H1 (cell line): ENCODE results near the gene IFI30. TPM values are rescaled to one million over a fixed set of nuclear protein-coding genes. Genes with fewer than 3 reads are reported as not detected.

Experiments
- CEBPB ChIP-seq: IDR thresholded peaks from 2 replicates; pipeline ENCODE4 v1.6.1; 2012; ENCODE audit warnings: low read depth, low read length
- CHD1 ChIP-seq: IDR thresholded peaks from 2 replicates; pipeline ENCODE4 v1.6.1; 2012; ENCODE audit warnings: low read depth, low read length, improper control_type of control experiment
- CHD7 ChIP-seq: fragments of 300-600 bp; sonication (generic); IDR thresholded peaks from 2 replicates; pipeline ENCODE4 v1.7.1; 2012; ENCODE audit warnings: low read length, moderate library complexity, mild to moderate bottlenecking, inconsistent platforms; ENCODE audit not compliant: insufficient replicate concordance
- KDM4A ChIP-seq: IDR thresholded peaks from one replicate; pipeline ENCODE4 v1.7.1; 2012; ENCODE audit warnings: low read depth, mild to moderate bottlenecking, moderate library complexity, low read length, inconsistent platforms; ENCODE audit not compliant: severe bottlenecking
- POLR2A ChIP-seq, 2 experiments: IDR thresholded peaks; 1 replicate in 1 of 2; 2 replicates in 1 of 2; pipeline ENCODE4 v1.6.1; 2011; ENCODE audit warnings: low read depth in 2 of 2, low read length in 2 of 2, mild to moderate bottlenecking in 2 of 2; ENCODE audit errors: control extremely low read depth in 1 of 2
- SP2 ChIP-seq: IDR thresholded peaks from 2 replicates; pipeline ENCODE4 v1.6.1; 2012; ENCODE audit warnings: mild to moderate bottlenecking, low read length, inconsistent platforms
- TBP ChIP-seq: IDR thresholded peaks from 2 replicates; pipeline ENCODE4 v1.6.1; 2011; ENCODE audit warnings: low read depth, low read length, improper control_type of control experiment
- polyA plus RNA-seq, 7 experiments: library from polyadenylated mRNA; depleted of rRNA in 3 of 7; stranded (reverse) in 5 of 7; unstranded in 2 of 7; fragments of >200 nt in 5 of 7; fragments of 200-250 nt in 2 of 7; gene quantifications; 1 replicate in 5 of 7; 2 replicates in 1 of 7; 4 replicates in 1 of 7; pipeline versions ENCODE4 v1.2.1 to v1.2.3, GENCODE V29; 2011 to 2013; ENCODE audit warnings: missing spikeins in 2 of 7, mixed read lengths in 2 of 7
- total RNA-seq: library from RNA; stranded (reverse); fragmentation: NEBNext Ultra II Directional; extraction: Animal tissue kit (Norgen Biotek cat#: 25700); gene quantifications from 2 replicates; pipeline ENCODE4 v1.2.1, GENCODE V29; 2021
- TF ChIP-seq, protein P1 (sequence below), 3 experiments: IDR thresholded peaks; 1 replicate in 2 of 3; 2 replicates in 1 of 3; pipeline versions ENCODE4 v1.5.1 to v1.6.1; 2011; ENCODE audit warnings: low read length in 3 of 3, mild to moderate bottlenecking in 3 of 3, inconsistent platforms in 2 of 3, low read depth in 1 of 3, moderate library complexity in 1 of 3; ENCODE audit not compliant: insufficient read depth in 1 of 3; ENCODE audit errors: control extremely low read depth in 1 of 3
- TF ChIP-seq, protein P2 (sequence below): IDR thresholded peaks from 2 replicates; pipeline ENCODE4 v1.6.1; 2012; ENCODE audit warnings: inconsistent platforms

IFI30 gene
- total and polyA plus RNA-seq, 2 of the 8 experiments (the other 6 are each of a cell fraction or from before 2014, with no cell fraction given) = 28.9 to 62.4 TPM

DNA sequence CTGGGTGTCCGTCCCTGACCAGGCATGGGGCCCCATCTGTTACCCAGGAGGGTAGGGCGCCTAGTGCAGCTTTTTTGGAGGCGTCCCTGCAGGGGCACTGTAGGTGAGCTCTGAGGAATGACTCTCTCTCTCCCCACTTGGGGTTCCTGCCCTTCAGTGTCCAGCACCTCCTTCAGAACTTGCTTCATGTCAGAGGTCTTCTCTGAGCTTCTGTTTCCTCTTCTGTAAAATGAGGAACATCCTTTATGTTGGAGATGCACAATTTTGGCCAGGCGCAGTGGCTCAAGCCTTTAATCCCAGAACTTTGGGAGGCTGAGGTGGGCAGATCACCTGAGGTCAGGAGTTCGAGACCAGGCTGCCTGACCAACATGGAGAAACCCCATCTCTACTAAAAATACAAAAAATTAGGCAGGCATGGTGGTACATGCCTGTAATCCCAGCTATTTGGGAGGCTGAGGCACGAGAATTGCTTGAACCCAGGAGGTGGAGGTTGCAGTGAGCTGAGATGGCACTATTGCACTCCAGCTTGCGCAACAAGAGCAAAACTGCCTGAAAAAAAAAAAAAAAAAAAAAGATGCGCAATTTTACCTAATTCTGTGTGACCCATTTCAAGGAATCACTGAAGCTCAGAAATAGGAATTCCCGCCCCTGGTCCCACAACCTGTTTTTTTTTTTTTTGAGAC lies 35.8 kb upstream of the IFI30 start (continued):
- TF ChIP-seq CHD7 (no peak), CEBPB (no peak), CHD1 (no peak), SP2 (no peak), POLR2A (IDR thresholded peaks at IDR 0.05; ENCODE audit: control extremely low read depth in 1 of 2, low read depth in 2 of 2, low read length in 2 of 2) (no peak), TBP (no peak), KDM4A (no peak)
- TF ChIP-seq, protein P1, sequence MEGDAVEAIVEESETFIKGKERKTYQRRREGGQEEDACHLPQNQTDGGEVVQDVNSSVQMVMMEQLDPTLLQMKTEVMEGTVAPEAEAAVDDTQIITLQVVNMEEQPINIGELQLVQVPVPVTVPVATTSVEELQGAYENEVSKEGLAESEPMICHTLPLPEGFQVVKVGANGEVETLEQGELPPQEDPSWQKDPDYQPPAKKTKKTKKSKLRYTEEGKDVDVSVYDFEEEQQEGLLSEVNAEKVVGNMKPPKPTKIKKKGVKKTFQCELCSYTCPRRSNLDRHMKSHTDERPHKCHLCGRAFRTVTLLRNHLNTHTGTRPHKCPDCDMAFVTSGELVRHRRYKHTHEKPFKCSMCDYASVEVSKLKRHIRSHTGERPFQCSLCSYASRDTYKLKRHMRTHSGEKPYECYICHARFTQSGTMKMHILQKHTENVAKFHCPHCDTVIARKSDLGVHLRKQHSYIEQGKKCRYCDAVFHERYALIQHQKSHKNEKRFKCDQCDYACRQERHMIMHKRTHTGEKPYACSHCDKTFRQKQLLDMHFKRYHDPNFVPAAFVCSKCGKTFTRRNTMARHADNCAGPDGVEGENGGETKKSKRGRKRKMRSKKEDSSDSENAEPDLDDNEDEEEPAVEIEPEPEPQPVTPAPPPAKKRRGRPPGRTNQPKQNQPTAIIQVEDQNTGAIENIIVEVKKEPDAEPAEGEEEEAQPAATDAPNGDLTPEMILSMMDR (IDR thresholded peaks at IDR 0.05; ENCODE audit: control extremely low read depth in 1 of 3, insufficient read depth in 1 of 3, low read depth in 1 of 3, low read length in 3 of 3) = no peak
- TF ChIP-seq, protein P2, sequence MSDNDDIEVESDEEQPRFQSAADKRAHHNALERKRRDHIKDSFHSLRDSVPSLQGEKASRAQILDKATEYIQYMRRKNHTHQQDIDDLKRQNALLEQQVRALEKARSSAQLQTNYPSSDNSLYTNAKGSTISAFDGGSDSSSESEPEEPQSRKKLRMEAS = no peak
